GM21529 (cell line): ENCODE data around the gene ZNF532.
"Not testable (repeated sequence)": the region's sequence is repeated elsewhere in the genome, so short reads cannot be mapped to it uniquely, and the experiment has no call there.

ENCODE experiments used
- ATAC-seq: cut with Tn5 transposase; IDR thresholded peaks from one replicate; pipeline ENCODE4 v1.9.1; 2021; ENCODE audit not compliant: unreplicated experiment

The ZNF532 gene

DNA sequence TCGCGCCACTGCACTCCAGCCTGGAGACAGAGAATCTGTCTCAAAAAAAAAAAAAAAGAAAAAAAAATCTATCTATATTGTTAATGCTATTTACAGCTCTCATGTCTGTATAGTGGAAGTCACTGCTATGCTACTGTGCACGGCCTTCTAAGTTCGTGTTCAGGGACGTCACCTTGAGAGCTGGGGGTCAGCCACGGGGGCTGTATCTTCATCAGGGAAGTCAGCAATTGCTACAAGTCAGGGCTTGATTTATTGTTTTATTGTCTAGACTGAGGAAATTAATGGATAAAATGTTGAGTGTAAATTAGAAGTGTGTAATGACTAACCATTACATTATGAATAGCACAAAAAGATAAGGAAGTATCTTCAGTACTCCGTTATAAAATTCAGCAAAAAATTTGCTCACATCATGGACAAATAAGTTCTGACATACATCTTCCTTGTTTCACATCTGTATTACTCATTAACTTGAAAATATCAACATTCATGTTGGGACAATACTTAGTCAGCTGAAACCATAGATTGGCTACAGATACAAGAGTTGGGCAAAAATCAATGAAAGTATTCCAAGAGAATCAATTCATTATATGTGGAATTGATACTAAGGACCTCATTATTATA lies 138.4 kb downstream of the ZNF532 start:
- no peak for ATAC-seq

GRCh38 chr18:59005262-59005661 lies 140.6 kb downstream of the ZNF532 start:
- no peak for ATAC-seq

DNA sequence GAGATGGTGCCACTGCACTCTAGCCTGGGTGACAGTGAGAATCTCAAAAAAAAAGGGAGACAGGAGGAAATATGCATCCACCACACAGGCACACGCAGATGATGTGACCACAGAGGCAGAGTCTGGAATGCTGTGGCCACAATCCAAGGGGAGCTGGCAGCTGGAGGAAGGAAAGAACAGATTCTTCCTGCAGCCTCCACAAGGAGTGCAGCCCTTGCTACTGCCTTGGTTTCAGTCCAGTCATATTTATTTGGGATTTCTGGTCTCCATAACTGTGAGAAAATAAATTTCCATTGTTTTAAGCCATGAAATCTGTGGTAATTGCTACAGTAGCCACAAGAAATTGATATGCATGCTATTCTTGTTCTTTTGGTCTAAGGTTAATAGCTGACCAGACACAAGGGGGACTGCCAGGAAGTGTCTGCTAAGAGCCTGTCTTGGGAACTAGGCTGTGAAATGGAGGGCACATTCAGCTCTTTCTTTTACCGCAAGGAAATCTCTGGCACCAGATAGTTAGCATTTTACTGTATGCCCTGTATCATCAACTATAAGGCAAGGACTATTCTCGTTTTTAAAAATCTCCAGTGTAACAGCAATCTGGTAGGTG lies 141.9 kb downstream of the ZNF532 start:
- no peak for ATAC-seq

DNA sequence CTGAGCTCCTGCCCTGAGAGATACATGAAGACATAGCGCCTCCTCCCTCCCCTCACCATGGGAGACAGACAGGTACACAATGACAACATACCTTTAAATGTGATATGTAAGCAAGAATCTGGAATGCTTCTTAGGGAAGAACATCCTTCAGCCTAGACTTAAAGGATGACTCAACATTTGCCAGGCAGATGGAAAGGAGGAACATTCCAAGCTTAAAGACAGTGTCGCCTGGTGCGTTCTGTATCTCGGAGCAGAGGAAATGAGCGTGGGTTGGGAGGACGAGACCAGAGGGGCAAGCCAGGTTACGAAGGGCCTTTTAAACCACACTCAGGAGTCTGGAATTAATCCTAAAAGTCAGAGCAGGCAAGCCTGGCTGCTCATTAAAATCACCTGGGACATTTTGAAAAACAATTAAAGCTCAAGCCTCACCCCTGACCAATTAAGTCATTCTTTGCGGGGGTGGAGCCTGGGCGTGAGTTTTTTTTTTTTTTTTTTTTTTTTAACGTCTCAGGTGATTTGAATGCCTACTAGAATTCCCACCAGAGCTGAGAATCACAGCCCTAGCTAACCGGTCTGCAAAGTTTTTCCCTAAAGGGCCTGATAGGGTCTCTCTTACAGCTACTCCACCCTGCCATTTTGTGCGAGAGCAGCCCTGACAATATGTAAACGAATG lies 143.8 kb downstream of the ZNF532 start:
- ATAC-seq = no peak

DNA sequence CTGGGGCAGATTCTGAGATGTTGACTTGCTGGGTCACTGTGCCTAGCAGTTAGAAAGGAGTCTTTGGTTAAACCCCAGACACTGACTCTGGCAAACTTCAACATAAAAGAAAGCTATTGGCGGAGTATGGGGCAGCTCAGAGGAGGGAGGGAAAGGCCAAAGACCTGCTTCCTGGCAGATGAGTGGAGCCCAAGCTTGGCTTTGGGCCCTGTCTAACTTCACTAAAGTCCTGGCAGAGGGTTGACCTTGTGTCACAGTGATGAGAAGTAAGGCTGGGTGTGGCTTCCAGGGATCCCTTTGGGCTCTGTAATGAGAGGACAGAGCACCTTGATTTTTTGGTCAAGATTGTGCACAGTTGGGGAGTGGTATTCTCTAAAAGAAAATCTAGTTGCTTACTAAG lies 145.2 kb downstream of the ZNF532 start:
- no peak for ATAC-seq

DNA sequence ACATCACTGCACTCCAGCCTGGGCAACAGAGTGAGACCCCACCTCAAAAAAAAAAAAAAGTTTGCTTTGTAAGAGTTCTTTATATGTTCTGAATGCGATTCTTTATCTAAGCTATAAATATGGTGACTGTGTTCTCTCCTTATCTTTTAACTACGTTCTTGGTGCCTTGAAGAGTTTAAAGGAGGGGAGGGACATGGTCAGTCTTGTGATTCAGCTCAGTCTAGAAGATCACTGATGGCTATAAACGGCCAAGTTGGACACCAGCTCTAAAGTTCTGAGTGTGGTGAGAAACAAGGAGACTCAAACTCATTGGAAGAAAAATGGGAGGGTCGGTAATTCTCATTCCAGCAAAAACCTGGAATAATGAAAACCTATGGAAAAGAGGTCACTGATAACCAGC lies 146.6 kb downstream of the ZNF532 start:
- no peak for ATAC-seq

GRCh38 chr18:59011786-59012185 lies 147.1 kb downstream of the ZNF532 start:
- ATAC-seq = no peak

DNA sequence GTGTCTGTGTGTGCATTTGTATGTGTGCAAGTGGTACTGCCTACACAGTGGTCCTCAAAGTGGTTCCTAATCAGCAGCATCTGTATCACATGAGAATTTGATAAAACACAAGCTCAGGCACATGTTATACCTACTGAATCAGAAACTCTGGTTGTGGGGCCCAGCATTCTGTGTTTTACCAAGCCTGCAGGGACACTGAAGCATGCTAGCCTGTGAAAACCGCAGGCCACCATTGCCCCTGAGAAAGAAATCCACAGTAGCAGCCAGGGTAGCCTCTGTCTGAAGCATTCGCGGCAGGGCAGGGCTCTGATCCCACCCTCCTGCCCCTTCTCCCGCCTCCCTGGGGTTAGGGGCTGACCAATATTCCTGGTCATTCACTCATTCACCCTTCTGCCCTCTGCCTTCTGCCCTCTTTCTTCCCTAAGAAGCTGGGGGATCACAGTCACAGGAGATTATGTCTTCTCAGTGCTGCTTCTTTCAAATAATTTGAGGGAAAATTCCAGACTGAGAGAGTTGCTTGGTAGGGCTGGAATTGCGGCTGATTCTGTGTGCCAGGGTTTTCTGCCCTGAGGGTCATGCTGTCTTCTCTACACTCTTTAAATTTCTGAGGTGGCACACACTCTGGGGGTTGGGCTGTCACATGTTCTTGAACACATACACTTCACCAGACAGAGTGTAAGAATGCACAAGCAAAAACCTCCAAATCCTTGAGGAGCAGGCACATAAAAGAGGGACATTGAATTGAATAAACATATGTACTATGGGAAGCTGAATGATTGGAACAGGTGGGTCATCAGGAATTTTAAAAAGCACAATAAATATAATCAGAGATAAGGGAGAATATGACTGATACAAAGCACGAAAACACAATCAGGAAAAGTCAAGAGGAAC lies 148.4 kb downstream of the ZNF532 start:
- no peak for ATAC-seq

DNA sequence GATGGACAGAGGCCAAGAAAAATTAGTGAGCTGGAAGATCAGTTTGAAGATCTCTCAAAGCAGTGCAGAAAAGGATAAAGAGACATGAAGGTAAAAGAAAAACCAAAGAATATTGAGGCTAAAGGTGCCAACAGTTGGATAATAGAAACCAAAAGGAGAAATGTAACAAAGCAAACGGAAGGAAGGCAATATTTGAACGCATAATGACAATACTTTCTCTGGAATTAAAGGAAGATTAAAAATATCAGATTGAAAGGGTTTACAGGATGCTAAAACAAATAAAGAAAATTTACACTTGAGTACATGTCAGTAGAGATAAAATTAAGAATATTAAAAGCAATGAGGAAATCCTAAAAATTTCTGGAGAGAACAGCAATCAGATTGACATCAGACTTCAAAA lies 149.1 kb downstream of the ZNF532 start:
- ATAC-seq = no peak

DNA sequence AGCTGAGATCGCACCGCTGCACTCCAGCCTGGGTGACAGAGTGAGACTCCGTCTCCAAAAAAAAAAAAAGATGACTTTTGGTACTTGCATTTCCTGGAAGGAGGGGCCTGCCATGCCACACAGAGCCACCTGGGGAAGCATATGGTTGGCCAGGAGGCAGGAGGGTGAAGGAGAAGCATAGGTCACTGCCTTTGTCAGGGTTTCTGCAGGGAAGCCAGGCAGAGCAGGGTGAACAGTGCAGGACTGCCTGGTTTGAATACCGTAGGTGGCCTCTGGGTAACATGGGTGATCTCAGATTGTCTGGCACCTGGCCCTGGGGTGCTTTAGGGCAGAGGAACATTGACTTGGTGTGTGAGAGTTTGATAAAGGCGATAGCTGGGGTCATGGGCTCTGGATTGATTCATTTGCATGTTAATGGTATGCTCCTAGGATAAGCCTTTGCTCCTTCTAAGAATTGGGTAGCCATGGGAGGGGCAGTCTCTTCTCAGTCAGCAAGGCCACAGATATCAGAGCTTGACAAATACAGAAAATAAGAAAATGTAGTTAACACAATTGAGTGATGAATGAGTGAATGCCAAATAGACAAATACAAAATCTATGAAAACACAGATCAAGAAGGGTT lies 151.0 kb downstream of the ZNF532 start:
- ATAC-seq = no peak

DNA sequence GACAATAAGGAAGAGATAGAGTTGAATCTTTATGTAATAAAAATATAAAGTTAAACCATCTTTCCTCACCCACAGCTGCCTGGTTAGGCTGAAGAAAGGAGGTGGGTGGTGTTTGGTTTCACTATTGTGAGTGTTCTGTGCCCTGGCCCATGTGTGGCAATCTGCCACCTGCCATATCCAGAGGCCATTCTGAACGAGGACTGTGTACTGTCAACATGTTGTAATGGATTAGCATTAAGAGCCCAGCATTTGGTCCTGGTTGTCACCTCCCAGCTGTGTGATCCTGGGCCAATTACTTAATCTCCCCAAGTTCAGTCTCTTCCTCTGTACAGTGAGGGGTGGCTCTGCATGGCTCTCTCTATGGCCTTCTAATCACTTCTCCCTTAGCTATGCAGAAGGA lies 156.8 kb downstream of the ZNF532 start:
- no peak for ATAC-seq

- no peak for ATAC-seq
These were observed 157.7 kb downstream of the ZNF532 start for GRCh38 chr18:59022167-59022945.

- no peak for ATAC-seq
These were observed 160.2 kb downstream of the ZNF532 start for GRCh38 chr18:59024829-59025228.

DNA sequence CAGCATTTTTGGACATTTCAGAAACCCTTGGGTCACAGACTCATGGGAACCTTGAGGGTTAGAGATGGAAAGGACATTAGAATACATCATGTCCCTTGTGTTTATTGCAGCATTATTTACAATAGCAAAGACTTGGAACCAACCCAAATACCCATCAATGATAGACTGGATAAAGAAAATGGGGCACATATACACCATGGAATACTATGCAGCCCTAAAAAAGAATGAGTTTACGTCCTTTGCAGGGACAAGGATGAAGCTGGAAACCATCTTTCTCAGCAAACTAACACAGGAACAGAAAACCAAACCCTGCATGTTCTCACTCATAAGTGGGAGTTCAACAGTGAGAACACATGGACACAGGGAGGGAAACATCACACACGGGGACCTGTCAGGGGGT lies 160.9 kb downstream of the ZNF532 start:
- not testable (repeated sequence) for ATAC-seq

DNA sequence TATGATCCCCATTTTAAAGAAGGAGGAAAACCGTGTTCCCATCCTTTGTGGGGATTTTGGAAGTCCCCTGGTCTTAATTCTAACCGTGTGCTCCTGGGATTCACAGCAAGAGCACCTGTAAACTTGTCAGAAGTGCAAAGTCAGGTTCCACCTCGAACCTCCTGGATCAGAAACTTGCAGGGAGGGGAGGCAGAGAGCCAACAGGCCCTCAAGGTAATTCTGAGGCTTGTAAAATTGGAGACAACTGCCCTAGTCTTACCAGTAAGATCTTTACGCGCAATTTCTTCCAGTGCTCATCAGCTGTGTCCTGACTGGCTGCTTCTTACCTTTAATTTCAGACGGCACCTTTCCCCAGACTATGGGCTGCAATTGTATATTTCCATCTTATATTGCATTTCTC lies 161.7 kb downstream of the ZNF532 start:
- no peak for ATAC-seq

GRCh38 chr18:59026831-59027410 lies 162.2 kb downstream of the ZNF532 start:
- no peak for ATAC-seq

DNA sequence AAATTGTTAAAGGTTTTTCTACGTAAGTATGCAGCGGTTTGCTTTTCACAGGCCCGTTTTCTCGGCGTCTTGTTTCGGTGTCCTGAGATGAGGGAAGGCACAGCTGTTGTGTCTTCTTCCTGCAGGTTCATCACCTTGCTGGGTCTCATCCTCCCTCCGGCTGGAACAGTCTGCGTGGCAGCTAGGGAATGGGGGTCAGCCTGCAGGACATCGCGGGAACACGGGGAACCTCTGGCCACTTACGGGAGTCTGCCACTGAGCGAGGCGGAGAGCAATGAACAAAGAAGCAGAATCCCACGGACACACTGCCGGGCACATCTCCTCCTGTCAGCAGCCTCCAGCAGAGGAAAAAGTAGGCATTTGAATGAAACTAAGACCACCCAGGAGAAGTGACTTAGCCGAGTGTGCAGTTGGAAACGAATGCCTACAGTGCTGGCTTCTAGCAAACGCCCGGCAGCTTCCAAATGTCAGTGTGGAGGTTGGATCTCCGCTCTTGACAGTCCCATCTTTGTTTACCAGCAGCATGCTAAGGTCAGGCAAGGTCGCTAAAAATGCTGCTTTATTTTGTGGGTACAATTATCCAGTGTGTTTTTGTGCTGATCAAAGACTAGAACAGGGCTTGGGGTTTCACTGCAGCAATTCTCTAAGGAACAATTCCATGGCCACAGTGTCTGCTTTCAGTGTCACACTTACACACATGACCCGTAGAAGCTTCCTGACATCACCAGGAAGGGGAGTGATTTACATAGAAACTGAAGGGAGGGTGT lies 165.2 kb downstream of the ZNF532 start:
- no peak for ATAC-seq

DNA sequence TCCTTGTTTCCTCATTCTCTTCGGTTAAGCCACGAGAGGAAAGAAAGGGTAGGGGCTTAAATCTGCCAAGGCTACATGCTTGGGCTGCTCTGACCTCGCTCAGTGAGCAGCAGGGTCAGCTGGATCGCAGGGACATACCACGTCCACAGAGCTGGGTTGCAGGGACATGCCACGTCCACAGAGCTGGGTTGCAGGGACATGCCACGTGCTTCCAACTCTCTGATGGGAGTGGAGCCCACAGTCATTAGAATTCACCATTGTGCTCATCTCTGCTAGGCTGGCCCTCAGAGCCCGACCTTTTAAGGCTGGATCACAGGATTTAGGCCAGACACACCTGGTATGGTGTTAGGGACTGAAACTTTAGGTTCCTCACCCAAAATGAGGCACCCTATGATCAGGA lies 167.6 kb downstream of the ZNF532 start:
- ATAC-seq = no peak

- no peak for ATAC-seq
These were observed 168.7 kb downstream of the ZNF532 start for GRCh38 chr18:59033359-59033758.
